Activated naive CD8-positive, alpha-beta T cell treated with anti-CD3 and anti-CD28 coated beads for 36 hours (primary cell): ENCODE measurements around the gene MAD1L1. TPM values are rescaled to one million over a fixed set of nuclear protein-coding genes. Genes with fewer than 3 reads are reported as not detected.
"Not testable (repeated sequence)": the region's sequence is repeated elsewhere in the genome, so short reads cannot be mapped to it uniquely, and the experiment has no call there.

Experiments used
- DNase-seq: peaks from one replicate; pipeline ENCODE4 v3.0.0; 2021
- H3K27ac Mint-ChIP-seq: one replicate; pipeline ENCODE4 v1.8.0; 2022; ENCODE audit warnings: mild to moderate bottlenecking, moderate library complexity, mixed read lengths
- H3K27me3 Mint-ChIP-seq: one replicate; pipeline ENCODE4 v1.8.0; 2022; ENCODE audit warnings: mild to moderate bottlenecking, mixed read lengths
- H3K36me3 Mint-ChIP-seq: one replicate; pipeline ENCODE4 v1.8.0; 2021; ENCODE audit warnings: mild to moderate bottlenecking, mixed read lengths
- H3K4me1 Mint-ChIP-seq: one replicate; pipeline ENCODE4 v1.8.0; 2021; ENCODE audit warnings: mixed read lengths
- H3K4me3 Mint-ChIP-seq: one replicate; pipeline ENCODE4 v1.8.0; 2022; ENCODE audit warnings: mild to moderate bottlenecking, moderate library complexity, mixed read lengths
- H3K9me3 Mint-ChIP-seq: one replicate; pipeline ENCODE4 v1.8.0; 2022; ENCODE audit warnings: mixed read lengths
- total RNA-seq, 2 experiments: library from RNA; stranded (reverse); gene quantifications; one replicate each; pipeline ENCODE4 v1.2.3, GENCODE V29; 2021

The MAD1L1 gene
- total RNA-seq, 2 experiments from 2014 or later = 36.5 to 37.8 TPM

- Mint-ChIP-seq H3K27ac (no peak overlapping the region), H3K9me3 (no peaks in the 10 kb centered on the region), H3K27me3 (no peaks in the 10 kb centered on the region), H3K36me3 (peaks cover 12% of the 10 kb centered on the region), H3K4me1 (peaks cover 11% of the 10 kb centered on the region), H3K4me3 (no peak overlapping the region)
- no peak for DNase-seq
These were observed 254.8 kb downstream of the MAD1L1 start for GRCh38 chr7:1977876-1978441.

GRCh38 chr7:1977059-1977875 lies 255.5 kb downstream of the MAD1L1 start:
- H3K4me3 Mint-ChIP-seq = no peak overlapping the region
- peaks cover 11% of the 10 kb centered on the region for H3K4me1 Mint-ChIP-seq
- no peak for DNase-seq
- no peaks in the 10 kb centered on the region for H3K27me3 Mint-ChIP-seq
- no peak overlapping the region for H3K27ac Mint-ChIP-seq
- H3K36me3 Mint-ChIP-seq = peaks cover 12% of the 10 kb centered on the region
- H3K9me3 Mint-ChIP-seq = no peaks in the 10 kb centered on the region

- Mint-ChIP-seq H3K36me3 (peaks cover 12% of the 10 kb centered on the region), H3K4me1 (peaks cover 11% of the 10 kb centered on the region)
- H3K27ac Mint-ChIP-seq, DNase-seq, H3K4me3 Mint-ChIP-seq, H3K9me3 Mint-ChIP-seq, H3K27me3 Mint-ChIP-seq: not testable (repeated sequence)
These were observed 256.2 kb downstream of the MAD1L1 start for GRCh38 chr7:1976521-1976920.

GRCh38 chr7:1975581-1975980 lies 257.2 kb downstream of the MAD1L1 start:
- Mint-ChIP-seq H3K36me3 (peaks cover 12% of the 10 kb centered on the region), H3K27ac (no peak overlapping the region), H3K27me3 (no peaks in the 10 kb centered on the region), H3K4me3 (no peak overlapping the region), H3K4me1 (peaks cover 11% of the 10 kb centered on the region), H3K9me3 (no peaks in the 10 kb centered on the region)
- DNase-seq = no peak

GRCh38 chr7:1975179-1975578 lies 257.6 kb downstream of the MAD1L1 start:
- Mint-ChIP-seq H3K4me1 (peaks cover 11% of the 10 kb centered on the region), H3K9me3 (no peaks in the 10 kb centered on the region), H3K36me3 (peaks cover 12% of the 10 kb centered on the region), H3K27me3 (no peaks in the 10 kb centered on the region), H3K27ac (no peak overlapping the region), H3K4me3 (no peak overlapping the region)
- DNase-seq = no peak

GRCh38 chr7:1974290-1975101 lies 258.2 kb downstream of the MAD1L1 start:
- no peak overlapping the region for H3K4me3 Mint-ChIP-seq
- H3K9me3 Mint-ChIP-seq = no peaks in the 10 kb centered on the region
- H3K4me1 Mint-ChIP-seq = peaks cover 16% of the 10 kb centered on the region
- DNase-seq = no peak
- no peak overlapping the region for H3K27ac Mint-ChIP-seq
- H3K36me3 Mint-ChIP-seq = peaks cover 12% of the 10 kb centered on the region
- no peaks in the 10 kb centered on the region for H3K27me3 Mint-ChIP-seq

- H3K9me3 Mint-ChIP-seq = no peaks in the 10 kb centered on the region
- H3K4me3 Mint-ChIP-seq = no peak overlapping the region
- DNase-seq = no peak
- peaks cover 18% of the 10 kb centered on the region for H3K4me1 Mint-ChIP-seq
- H3K36me3 Mint-ChIP-seq = peaks cover 12% of the 10 kb centered on the region
- H3K27me3 Mint-ChIP-seq = no peaks in the 10 kb centered on the region
- H3K27ac Mint-ChIP-seq = no peak overlapping the region
These were observed 259.2 kb downstream of the MAD1L1 start for GRCh38 chr7:1973321-1974251.

- Mint-ChIP-seq H3K4me1 (peaks cover 18% of the 10 kb centered on the region), H3K27me3 (no peaks in the 10 kb centered on the region), H3K4me3 (no peak overlapping the region), H3K9me3 (no peaks in the 10 kb centered on the region), H3K27ac (no peak overlapping the region), H3K36me3 (peaks cover 16% of the 10 kb centered on the region)
- no peak for DNase-seq
These were observed 260.0 kb downstream of the MAD1L1 start for GRCh38 chr7:1972744-1973143.

GRCh38 chr7:1971946-1972654 lies 260.6 kb downstream of the MAD1L1 start:
- H3K4me3 Mint-ChIP-seq = no peak overlapping the region
- no peaks in the 10 kb centered on the region for H3K27me3 Mint-ChIP-seq
- H3K4me1 Mint-ChIP-seq = peaks cover 18% of the 10 kb centered on the region
- no peaks in the 10 kb centered on the region for H3K9me3 Mint-ChIP-seq
- DNase-seq = no peak
- peaks cover 21% of the 10 kb centered on the region for H3K36me3 Mint-ChIP-seq
- no peak overlapping the region for H3K27ac Mint-ChIP-seq

- DNase-seq = no peak
- Mint-ChIP-seq H3K4me3 (no peak overlapping the region), H3K4me1 (peaks cover 22% of the 10 kb centered on the region), H3K36me3 (peaks cover 17% of the 10 kb centered on the region), H3K27me3 (no peaks in the 10 kb centered on the region), H3K27ac (no peak overlapping the region), H3K9me3 (no peaks in the 10 kb centered on the region)
These were observed 261.9 kb downstream of the MAD1L1 start for GRCh38 chr7:1970895-1971294.

GRCh38 chr7:1970285-1970660 lies 262.5 kb downstream of the MAD1L1 start:
- not testable (repeated sequence) for H3K9me3 Mint-ChIP-seq, H3K27me3 Mint-ChIP-seq, DNase-seq, H3K27ac Mint-ChIP-seq, H3K4me3 Mint-ChIP-seq
- H3K4me1 Mint-ChIP-seq = peaks cover 19% of the 10 kb centered on the region
- peaks cover 21% of the 10 kb centered on the region for H3K36me3 Mint-ChIP-seq

- no peaks in the 10 kb centered on the region for H3K9me3 Mint-ChIP-seq
- no peak for DNase-seq
- peaks cover 18% of the 10 kb centered on the region for H3K4me1 Mint-ChIP-seq
- H3K36me3 Mint-ChIP-seq = peaks cover 26% of the 10 kb centered on the region
- H3K27me3 Mint-ChIP-seq = no peaks in the 10 kb centered on the region
- no peak overlapping the region for H3K4me3 Mint-ChIP-seq
- H3K27ac Mint-ChIP-seq = no peak overlapping the region
These were observed 263.1 kb downstream of the MAD1L1 start for GRCh38 chr7:1969459-1970284.

- no peak for DNase-seq
- H3K27ac Mint-ChIP-seq = no peak overlapping the region
- no peaks in the 10 kb centered on the region for H3K27me3 Mint-ChIP-seq
- peaks cover 33% of the 10 kb centered on the region for H3K36me3 Mint-ChIP-seq
- H3K4me1 Mint-ChIP-seq = peaks cover 12% of the 10 kb centered on the region
- H3K4me3 Mint-ChIP-seq = no peak overlapping the region
- H3K9me3 Mint-ChIP-seq = no peaks in the 10 kb centered on the region
These were observed 264.2 kb downstream of the MAD1L1 start for GRCh38 chr7:1968397-1969111.
